Measurements from ENCODE around the gene SGCE. TPM values are rescaled to one million over a fixed set of nuclear protein-coding genes. Genes with fewer than 3 reads are reported as not detected.
"Not testable (repeated sequence)": the region's sequence is repeated elsewhere in the genome, so short reads cannot be mapped to it uniquely, and the experiment has no call there.

Gene SGCE
- 100 to 1,000 TPM; 118 to 203 (median 161) TPM for total RNA-seq

GRCh38 chr7:94655848-94656657 is at the start of gene SGCE:
SGCE (minus strand) TSS chr7:94656133; CDS start chr7:94656098, 35 bp downstream.
- H3K27ac ChIP-seq, result peak within 1 kb of the TSS; percentile 77 to 93 (median 88)
- peak within 1 kb of the TSS; percentile 53 to 77 (median 67) for H3K4me3 ChIP-seq
- TF ChIP-seq POLR2A (IDR thresholded peaks at IDR 0.05), result peak in 1 of 2 donors; percentile 21
- peak in 1 of 2 donors; percentile 62 for TF ChIP-seq EP300 (IDR thresholded peaks at IDR 0.05)
- TF ChIP-seq CTCF (IDR thresholded peaks at IDR 0.05), result peak; percentile 47 to 86 (median 57)

GRCh38 chr7:94705155-94706021 is 49.5 kb upstream of the SGCE start:
- WGBS, 2 donors, result 95% methylated on average over 16 to 20 of the region's 39 CpGs
- not testable (repeated sequence) for H3K27ac ChIP-seq; H3K27me3 ChIP-seq; H3K36me3 ChIP-seq; H3K9me3 ChIP-seq; DNase-seq (ENCODE audit: low spot score in 2 of 2); H3K4me3 ChIP-seq
- peaks cover 0 to 12% (median 0%) of the 10 kb centered on the region in 4 donors for H3K4me1 ChIP-seq

More at GRCh38 chr7:94655848-94656657, at the start of gene SGCE:
- H3K27me3 ChIP-seq, result peaks cover 0 to 10% of the 10 kb centered on the region in 2 donors
- H3K36me3 ChIP-seq, result no peaks in the 10 kb centered on the region
- 22 to 35% methylated on average over 60 to 62 of the region's 63 CpGs for WGBS, 2 donors
- H3K9me3 ChIP-seq, result no peaks in the 10 kb centered on the region
- H3K4me1 ChIP-seq, result peaks cover 0 to 36% (median 0%) of the 10 kb centered on the region in 4 donors
- peak; percentile 48 to 63 for DNase-seq (ENCODE audit: low spot score in 2 of 2)

GRCh38 chr7:94701555-94701973 is 45.6 kb upstream of the SGCE start:
- Histone ChIP-seq H3K9me3 (no peaks in the 10 kb centered on the region), H3K27ac (peak overlapping the region in 1 of 4 donors; percentile 26), H3K4me3 (no peak overlapping the region), H3K27me3 (no peaks in the 10 kb centered on the region), H3K4me1 (peaks cover 0 to 35% (median 9%) of the 10 kb centered on the region in 4 donors), H3K36me3 (no peaks in the 10 kb centered on the region)
- 26 to 39% methylated on average over 1 of the region's 1 CpG for WGBS, 2 donors
- DNase-seq (ENCODE audit: low spot score in 2 of 2), result no peak
- TF ChIP-seq CTCF (IDR thresholded peaks at IDR 0.05) (no peak), POLR2A (IDR thresholded peaks at IDR 0.05) (no peak), EP300 (IDR thresholded peaks at IDR 0.05) (no peak)

GRCh38 chr7:94700926-94701554 is 45.1 kb upstream of the SGCE start:
- no peak for DNase-seq (ENCODE audit: low spot score in 2 of 2)
- no peak for TF ChIP-seq POLR2A (IDR thresholded peaks at IDR 0.05)
- TF ChIP-seq EP300 (IDR thresholded peaks at IDR 0.05), result no peak
- TF ChIP-seq CTCF (IDR thresholded peaks at IDR 0.05), result no peak
- H3K27me3 ChIP-seq, result no peaks in the 10 kb centered on the region
- H3K4me1 ChIP-seq, result peaks cover 0 to 35% (median 9%) of the 10 kb centered on the region in 4 donors
- no peaks in the 10 kb centered on the region for H3K36me3 ChIP-seq
- H3K9me3 ChIP-seq, result no peaks in the 10 kb centered on the region
- H3K4me3 ChIP-seq, result no peak overlapping the region
- no peak overlapping the region for H3K27ac ChIP-seq

- Histone ChIP-seq H3K27me3 (no peaks in the 10 kb centered on the region), H3K9me3 (no peaks in the 10 kb centered on the region), H3K27ac (peak overlapping the region in 1 of 4 donors; percentile 61), H3K4me1 (peaks cover 0 to 35% (median 9%) of the 10 kb centered on the region in 4 donors), H3K4me3 (no peak overlapping the region), H3K36me3 (no peaks in the 10 kb centered on the region)
- DNase-seq (ENCODE audit: low spot score in 2 of 2), result no peak
- WGBS, 2 donors, result 25 to 26% methylated on average over 2 of the region's 2 CpGs
- TF ChIP-seq EP300 (IDR thresholded peaks at IDR 0.05), result no peak
Observed at GRCh38 chr7:94698275-94698674, 42.3 kb upstream of the SGCE start.

Data from tibial nerve (tissue), 4 donors.